ENCODE results near the gene CTU2. TPM values are rescaled to one million over a fixed set of nuclear protein-coding genes. Genes with fewer than 3 reads are reported as not detected.

Gene CTU2
- total RNA-seq, 1 experiment from 2014 or later = 54.9 TPM

DNA sequence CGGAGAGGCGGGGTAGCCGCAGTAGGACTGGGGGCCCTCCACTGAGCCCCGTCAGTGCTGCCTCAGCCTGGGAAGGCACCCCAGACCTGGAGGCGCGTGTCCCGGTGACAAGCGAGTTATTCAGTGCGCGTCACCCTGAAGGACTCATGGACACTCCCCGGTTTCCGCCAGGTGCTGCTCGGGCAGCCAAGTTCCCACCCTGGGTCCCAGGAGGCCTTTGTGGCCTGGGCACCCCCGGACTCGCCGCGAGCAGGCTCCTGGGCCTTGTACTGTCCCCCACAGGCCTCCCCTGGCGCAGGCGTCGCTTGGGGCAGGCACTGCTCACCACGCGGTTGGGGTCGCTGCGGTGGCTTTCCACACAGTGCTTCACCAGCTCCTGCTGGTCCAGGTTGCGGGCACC, 7.7 kb upstream of the CTU2 start:
- Mint-ChIP-seq H3K4me1 (ENCODE audit: low read depth, unreplicated experiment) (no peaks in the 10 kb centered on the region), H3K9me3 (ENCODE audit: unreplicated experiment) (no peaks in the 10 kb centered on the region), H3K36me3 (ENCODE audit: insufficient read depth, unreplicated experiment) (peaks cover 6% of the 10 kb centered on the region), H3K27ac (ENCODE audit: unreplicated experiment) (no peak overlapping the region), H3K27me3 (ENCODE audit: insufficient read depth, unreplicated experiment) (no peaks in the 10 kb centered on the region), H3K4me3 (ENCODE audit: unreplicated experiment) (no peak overlapping the region)
- DNase-seq = no peak
- Histone ChIP-seq H3K4me1 (no peaks in the 10 kb centered on the region), H3K36me3 (ENCODE audit: control insufficient read depth, insufficient read depth, low read length) (peaks cover 2% of the 10 kb centered on the region; the same call in 1 of the 2 replicates), H3K9me3 (no peaks in the 10 kb centered on the region), H3K27me3 (replicated peaks; ENCODE audit: control insufficient read depth, insufficient read depth, low read length) (no peaks in the 10 kb centered on the region), H3K4me3 (ENCODE audit: low read depth, low read length) (no peak overlapping the region)
- BruUV-seq (replicated peaks) = no TSS peak
- intact Hi-C loops (cut with micrococcal nuclease; ENCODE audit: unreplicated experiment) = no loop called here
- ChIA-PET POLR2A (no interaction called here), CTCF (interaction anchor here (0.5 to 1.2 kb wide), 3 partner anchors 11 to 141 kb away, joined by 4 to 7 read pairs (median 4); no protein-coding TSS in a partner anchor)
- TF ChIP-seq, protein P1, sequence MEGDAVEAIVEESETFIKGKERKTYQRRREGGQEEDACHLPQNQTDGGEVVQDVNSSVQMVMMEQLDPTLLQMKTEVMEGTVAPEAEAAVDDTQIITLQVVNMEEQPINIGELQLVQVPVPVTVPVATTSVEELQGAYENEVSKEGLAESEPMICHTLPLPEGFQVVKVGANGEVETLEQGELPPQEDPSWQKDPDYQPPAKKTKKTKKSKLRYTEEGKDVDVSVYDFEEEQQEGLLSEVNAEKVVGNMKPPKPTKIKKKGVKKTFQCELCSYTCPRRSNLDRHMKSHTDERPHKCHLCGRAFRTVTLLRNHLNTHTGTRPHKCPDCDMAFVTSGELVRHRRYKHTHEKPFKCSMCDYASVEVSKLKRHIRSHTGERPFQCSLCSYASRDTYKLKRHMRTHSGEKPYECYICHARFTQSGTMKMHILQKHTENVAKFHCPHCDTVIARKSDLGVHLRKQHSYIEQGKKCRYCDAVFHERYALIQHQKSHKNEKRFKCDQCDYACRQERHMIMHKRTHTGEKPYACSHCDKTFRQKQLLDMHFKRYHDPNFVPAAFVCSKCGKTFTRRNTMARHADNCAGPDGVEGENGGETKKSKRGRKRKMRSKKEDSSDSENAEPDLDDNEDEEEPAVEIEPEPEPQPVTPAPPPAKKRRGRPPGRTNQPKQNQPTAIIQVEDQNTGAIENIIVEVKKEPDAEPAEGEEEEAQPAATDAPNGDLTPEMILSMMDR (IDR thresholded peaks at IDR 0.05; ENCODE audit: insufficient read depth in 1 of 2, low read depth in 1 of 2, low read length in 1 of 2, severe bottlenecking in 1 of 2, unreplicated experiment in 1 of 2) = no peak

GRCh38 chr16:88699180-88699579, 7.1 kb upstream of the CTU2 start:
- no peaks in the 10 kb centered on the region for H3K27me3 Mint-ChIP-seq (ENCODE audit: insufficient read depth, unreplicated experiment)
- H3K4me1 ChIP-seq = no peaks in the 10 kb centered on the region
- CTCF ChIA-PET = no interaction called here
- H3K9me3 ChIP-seq = no peaks in the 10 kb centered on the region
- H3K9me3 Mint-ChIP-seq (ENCODE audit: unreplicated experiment) = no peaks in the 10 kb centered on the region
- BruUV-seq (replicated peaks) = no TSS peak
- peaks cover 2% of the 10 kb centered on the region; the same call in 1 of the 2 replicates for H3K36me3 ChIP-seq (ENCODE audit: control insufficient read depth, insufficient read depth, low read length)
- TF ChIP-seq, protein P1 (IDR thresholded peaks at IDR 0.05; ENCODE audit: insufficient read depth in 1 of 2, low read depth in 1 of 2, low read length in 1 of 2, severe bottlenecking in 1 of 2, unreplicated experiment in 1 of 2) = no peak
- DNase-seq = no peak
- no peaks in the 10 kb centered on the region for H3K27me3 ChIP-seq (replicated peaks; ENCODE audit: control insufficient read depth, insufficient read depth, low read length)
- no peak overlapping the region for H3K27ac Mint-ChIP-seq (ENCODE audit: unreplicated experiment)
- H3K4me3 Mint-ChIP-seq (ENCODE audit: unreplicated experiment) = no peak overlapping the region
- POLR2A ChIA-PET = no interaction called here
- intact Hi-C loops (cut with micrococcal nuclease; ENCODE audit: unreplicated experiment) = no loop called here
- H3K4me1 Mint-ChIP-seq (ENCODE audit: low read depth, unreplicated experiment) = no peaks in the 10 kb centered on the region
- no peak overlapping the region for H3K4me3 ChIP-seq (ENCODE audit: low read depth, low read length)
- H3K36me3 Mint-ChIP-seq (ENCODE audit: insufficient read depth, unreplicated experiment) = peaks cover 6% of the 10 kb centered on the region

- H3K36me3 Mint-ChIP-seq (ENCODE audit: insufficient read depth, unreplicated experiment) = peaks cover 6% of the 10 kb centered on the region
- no peak overlapping the region for H3K27ac Mint-ChIP-seq (ENCODE audit: unreplicated experiment)
- no peaks in the 10 kb centered on the region for H3K27me3 Mint-ChIP-seq (ENCODE audit: insufficient read depth, unreplicated experiment)
- TF ChIP-seq, protein P1 (IDR thresholded peaks at IDR 0.05; ENCODE audit: insufficient read depth in 1 of 2, low read depth in 1 of 2, low read length in 1 of 2, severe bottlenecking in 1 of 2, unreplicated experiment in 1 of 2) = no peak
- DNase-seq = no peak
- ChIA-PET CTCF (interaction anchor here (1.3 kb wide), 1 partner anchor 9 kb away, joined by 3 read pairs; no protein-coding TSS in a partner anchor), POLR2A (no interaction called here)
- Histone ChIP-seq H3K36me3 (ENCODE audit: control insufficient read depth, insufficient read depth, low read length) (peaks cover 2% of the 10 kb centered on the region; the same call in 1 of the 2 replicates), H3K4me3 (ENCODE audit: low read depth, low read length) (no peak overlapping the region), H3K4me1 (peaks cover 4% of the 10 kb centered on the region; the same call in 1 of the 2 replicates), H3K27me3 (replicated peaks; ENCODE audit: control insufficient read depth, insufficient read depth, low read length) (no peaks in the 10 kb centered on the region), H3K9me3 (no peaks in the 10 kb centered on the region)
- H3K4me1 Mint-ChIP-seq (ENCODE audit: low read depth, unreplicated experiment) = no peaks in the 10 kb centered on the region
- H3K4me3 Mint-ChIP-seq (ENCODE audit: unreplicated experiment) = no peak overlapping the region
- no peaks in the 10 kb centered on the region for H3K9me3 Mint-ChIP-seq (ENCODE audit: unreplicated experiment)
- intact Hi-C loops (cut with micrococcal nuclease; ENCODE audit: unreplicated experiment) = no loop called here
- BruUV-seq (replicated peaks) = no TSS peak
Observed at GRCh38 chr16:88700322-88700635, 6.0 kb upstream of the CTU2 start.
